ENCODE data around the gene ZSCAN23.

- TF ChIP-seq CTCF (IDR thresholded peaks at IDR 0.05; ENCODE audit: low read depth, low read length) (no peak), POLR2A (IDR thresholded peaks at IDR 0.05; ENCODE audit: extremely low read depth, insufficient read length) (no peak), MYC (IDR thresholded peaks at IDR 0.05; ENCODE audit: low read depth, low read length) (no peak)
- TF ChIP-seq, protein P1, sequence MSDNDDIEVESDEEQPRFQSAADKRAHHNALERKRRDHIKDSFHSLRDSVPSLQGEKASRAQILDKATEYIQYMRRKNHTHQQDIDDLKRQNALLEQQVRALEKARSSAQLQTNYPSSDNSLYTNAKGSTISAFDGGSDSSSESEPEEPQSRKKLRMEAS (IDR thresholded peaks at IDR 0.05; ENCODE audit: low read depth, low read length) = no peak
Measured at GRCh38 chr6:28395918-28396317, 47.4 kb downstream of the ZSCAN23 start.

Data from NB4 (cell line).